NCI-H226 (cell line): Measurements from ENCODE around the gene FBLN1.
"Not testable (repeated sequence)": the region's sequence is repeated elsewhere in the genome, so short reads cannot be mapped to it uniquely, and the experiment has no call there.

Experiments used
- DNase-seq: peaks from one replicate; pipeline ENCODE4 v3.0.0-alpha.2; 2015

The FBLN1 gene

DNA sequence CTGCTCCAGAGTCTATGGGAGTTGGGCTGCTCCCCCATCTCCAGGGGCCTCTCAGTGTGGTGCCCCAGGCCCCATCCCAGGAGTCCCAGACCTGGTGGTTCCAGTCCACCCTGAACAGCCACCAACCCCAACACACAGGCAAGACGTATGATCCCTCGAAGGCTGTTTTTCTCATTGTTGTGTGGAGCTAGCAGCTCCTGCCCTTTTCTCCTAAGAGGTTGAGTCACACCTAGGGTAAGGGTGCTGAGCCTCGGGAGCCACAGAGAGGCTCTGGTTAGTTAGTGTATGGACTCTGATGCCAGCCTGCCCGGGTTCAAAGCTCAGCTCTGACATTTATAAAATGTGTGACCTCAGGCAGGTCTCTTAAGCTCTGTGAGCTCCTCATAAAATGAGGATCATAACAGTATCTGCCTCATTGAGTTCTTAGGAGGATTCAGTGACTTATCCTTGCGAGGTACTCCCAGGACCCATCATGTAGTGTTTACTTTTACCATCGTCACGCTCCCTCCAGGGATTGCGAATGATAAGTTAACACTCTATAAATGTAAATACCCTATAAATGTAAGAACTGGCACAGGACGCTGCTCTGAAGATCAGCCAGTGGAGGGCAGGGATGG is 47.2 kb downstream of the FBLN1 start:
- no peak for DNase-seq

- DNase-seq: no peak
These were observed 47.7 kb downstream of the FBLN1 start for GRCh38 chr22:45550416-45550815.

GRCh38 chr22:45550891-45551290 is 48.2 kb downstream of the FBLN1 start:
- no peak for DNase-seq

GRCh38 chr22:45551310-45552016 is 48.8 kb downstream of the FBLN1 start:
- no peak for DNase-seq

DNA sequence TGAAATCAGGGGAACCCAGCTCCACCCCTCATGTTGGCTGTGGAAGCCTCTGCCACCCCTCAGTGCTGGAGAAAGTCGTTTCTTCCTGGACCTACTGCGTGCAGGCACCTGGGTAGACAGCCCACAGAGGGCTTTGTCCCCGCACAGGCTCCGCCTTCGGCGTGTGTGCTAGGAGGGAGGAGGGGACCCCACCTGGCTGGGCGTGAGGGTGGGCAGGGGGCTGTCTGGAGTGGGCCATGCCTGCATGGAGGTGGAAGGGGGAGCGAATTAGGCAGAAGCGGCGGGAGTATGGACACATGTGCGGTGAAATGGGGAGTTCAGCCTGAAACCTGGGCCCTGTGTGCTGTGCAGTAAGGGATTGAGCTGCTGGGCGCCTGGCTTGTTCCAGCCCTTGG is 49.3 kb downstream of the FBLN1 start:
- no peak for DNase-seq

- DNase-seq: no peak
These were observed 50.1 kb downstream of the FBLN1 start for GRCh38 chr22:45552580-45553350.

DNA sequence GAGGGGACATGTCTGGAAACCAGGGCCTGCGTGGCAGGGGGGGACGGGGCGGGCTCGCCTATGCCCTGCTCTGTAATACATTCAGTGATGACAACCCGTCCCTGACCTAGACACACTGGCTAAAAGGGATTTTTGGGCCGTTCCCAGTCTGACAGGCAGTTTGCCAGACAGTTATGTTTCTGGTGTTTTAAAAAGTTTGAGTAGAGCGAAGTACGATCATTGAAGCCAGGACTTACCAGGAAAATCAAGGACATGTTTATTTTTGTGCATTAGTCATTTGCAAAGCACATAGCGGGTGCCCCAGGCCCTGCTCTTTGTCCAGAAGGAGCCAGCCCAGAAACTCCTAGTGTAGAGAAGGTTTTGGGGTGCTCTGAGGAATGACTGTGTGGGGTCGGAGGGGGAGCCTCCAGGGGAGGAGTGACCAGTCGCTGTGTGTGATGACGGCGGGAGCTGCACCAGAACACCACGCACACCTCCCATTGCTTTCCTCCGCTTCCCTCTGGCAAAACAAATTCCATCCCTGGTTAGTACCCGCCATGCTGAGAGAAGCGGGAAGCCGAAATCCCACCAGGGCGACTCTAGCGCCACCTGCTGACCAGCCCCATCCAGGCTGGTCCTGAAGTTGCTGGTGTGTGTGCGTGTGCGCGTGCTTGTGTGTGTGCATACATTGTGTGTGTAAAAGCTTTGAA is 50.8 kb downstream of the FBLN1 start:
- peak; percentile 28 for DNase-seq

DNA sequence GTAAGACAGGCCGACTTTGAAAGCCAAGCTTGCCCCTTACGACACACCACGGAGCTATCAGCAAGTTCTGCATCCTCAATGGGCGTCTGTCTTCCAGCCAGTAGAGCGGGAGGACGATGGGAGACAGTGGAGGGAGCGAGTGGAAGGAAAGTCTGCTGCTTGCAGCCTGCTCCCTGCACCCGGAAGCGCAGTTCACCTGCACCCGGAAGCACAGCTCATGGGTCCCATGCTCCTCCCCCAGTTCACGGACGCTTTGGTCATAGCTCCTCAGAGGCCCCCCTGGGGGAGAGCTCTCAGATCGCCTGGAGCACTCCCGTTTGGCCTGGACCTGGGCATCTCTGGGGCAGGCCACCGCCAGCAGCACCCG is 51.3 kb downstream of the FBLN1 start:
- no peak for DNase-seq

- no peak for DNase-seq
These were observed 52.2 kb downstream of the FBLN1 start for GRCh38 chr22:45554861-45555260.

GRCh38 chr22:45557926-45558325 is 55.2 kb downstream of the FBLN1 start:
- not testable (repeated sequence) for DNase-seq

DNA sequence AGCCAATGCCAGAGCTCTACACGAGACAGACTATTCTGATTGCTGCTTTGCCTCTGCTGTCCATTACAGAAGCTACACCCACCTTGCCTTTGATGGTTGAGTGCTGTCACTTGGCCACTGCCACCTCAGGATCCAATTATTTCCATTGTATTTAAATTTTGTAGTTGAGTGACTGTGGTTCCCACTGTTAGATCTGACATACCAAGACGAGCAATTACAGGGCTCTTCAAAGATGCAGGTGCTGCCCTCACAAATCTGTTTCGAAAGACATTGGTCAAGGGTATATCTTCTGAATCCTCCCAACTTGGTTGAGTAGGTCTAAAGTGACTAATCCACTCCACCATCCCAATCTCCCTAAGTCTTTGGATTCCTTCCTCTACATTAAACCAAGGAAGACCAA is 57.4 kb downstream of the FBLN1 start:
- DNase-seq: not testable (repeated sequence)

DNA sequence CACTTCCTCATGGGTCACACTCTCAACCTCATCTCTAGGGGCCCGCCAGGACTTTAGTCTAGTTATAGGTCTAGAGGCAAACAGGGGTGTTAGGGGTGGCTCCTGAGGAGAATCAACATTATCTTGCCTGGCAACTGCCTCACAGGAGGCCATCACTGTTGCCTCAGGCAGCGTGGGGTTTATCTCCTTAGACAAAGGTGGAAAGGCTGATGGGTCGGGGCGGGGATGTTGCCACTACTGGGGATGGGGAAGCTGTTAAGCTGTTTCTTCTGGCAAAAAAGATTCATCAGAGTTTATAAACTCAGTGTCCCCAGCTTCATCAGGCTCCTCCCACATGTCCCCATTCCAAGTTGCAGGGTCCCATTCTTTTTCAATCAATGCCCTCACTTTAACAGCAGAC is 58.1 kb downstream of the FBLN1 start:
- DNase-seq: not testable (repeated sequence)

DNA sequence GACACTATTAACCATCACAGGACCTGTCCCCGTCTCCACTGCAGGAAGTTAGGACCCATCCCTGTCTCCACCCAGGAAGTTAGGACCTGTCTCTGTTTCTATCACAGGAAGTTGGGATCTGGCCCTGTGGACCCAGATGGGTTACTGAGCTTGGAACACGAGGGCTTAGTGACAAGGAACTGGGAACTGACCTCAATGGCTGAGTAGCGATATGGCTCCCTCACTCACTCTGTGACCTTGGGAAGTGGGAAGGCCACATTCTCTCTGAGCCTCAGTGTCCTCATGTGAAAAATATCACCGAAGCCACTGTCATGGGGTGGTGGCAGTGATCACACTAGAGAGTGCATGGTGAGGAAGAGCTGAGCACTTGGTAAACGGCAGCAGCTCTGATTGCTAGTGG is 59.4 kb downstream of the FBLN1 start:
- no peak for DNase-seq

- DNase-seq: no peak
These were observed 60.1 kb downstream of the FBLN1 start for GRCh38 chr22:45562537-45563361.

- DNase-seq: no peak
These were observed 60.8 kb downstream of the FBLN1 start for GRCh38 chr22:45563362-45564040.

DNA sequence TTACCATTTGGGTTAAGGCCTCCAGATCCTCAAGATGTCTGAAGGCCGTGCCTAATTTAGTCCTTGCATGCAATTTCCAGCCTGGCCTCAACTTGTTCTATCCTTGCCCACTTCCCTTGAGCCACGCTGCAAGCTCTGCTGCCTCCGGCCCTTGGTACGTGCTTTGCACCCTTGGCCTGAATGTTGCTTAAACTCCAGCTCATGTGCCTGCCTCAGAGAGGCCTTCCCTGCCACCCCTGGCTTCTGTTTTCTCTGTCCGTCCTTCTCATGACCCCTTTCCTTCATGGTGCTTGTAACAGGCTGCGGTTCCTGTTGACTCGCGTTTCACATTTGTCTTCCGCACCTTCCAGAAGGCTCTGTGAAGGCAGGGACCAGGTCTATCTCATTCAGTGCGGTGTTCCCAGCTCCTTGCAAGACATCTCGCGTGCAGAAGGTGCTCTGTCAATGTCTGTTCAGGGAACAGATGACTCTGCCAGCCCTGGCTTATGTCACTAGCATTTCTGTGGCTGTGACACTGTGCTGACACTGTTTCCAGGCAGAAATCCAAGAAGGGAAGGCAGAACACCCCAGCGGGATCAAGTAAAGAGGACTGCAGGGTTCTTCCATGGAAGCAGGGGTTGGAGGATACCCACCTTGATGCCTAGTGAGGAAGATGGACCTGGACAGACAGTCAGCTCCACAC is 61.8 kb downstream of the FBLN1 start:
- DNase-seq: no peak

DNA sequence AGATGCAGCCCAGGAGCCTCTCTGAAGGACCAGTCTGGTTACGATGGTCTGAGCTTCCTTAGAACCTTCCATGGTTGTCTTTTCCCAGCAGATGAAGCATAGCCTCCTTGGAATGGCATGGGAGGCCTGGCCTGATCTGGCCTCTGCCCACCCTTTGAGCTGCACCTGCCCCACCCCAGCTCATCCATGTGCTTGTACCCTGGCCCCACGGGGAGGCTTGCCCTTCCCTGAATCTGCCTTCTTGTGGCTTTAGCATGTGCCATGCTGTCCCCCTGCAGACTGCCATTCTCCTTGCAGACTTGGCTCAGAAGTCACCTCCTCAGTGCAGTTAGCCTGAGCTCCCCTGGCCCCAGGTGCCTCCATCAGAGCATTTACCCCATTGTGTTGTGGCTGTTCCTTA is 62.5 kb downstream of the FBLN1 start:
- no peak for DNase-seq

GRCh38 chr22:45565973-45566372 is 63.3 kb downstream of the FBLN1 start:
- DNase-seq: no peak

DNA sequence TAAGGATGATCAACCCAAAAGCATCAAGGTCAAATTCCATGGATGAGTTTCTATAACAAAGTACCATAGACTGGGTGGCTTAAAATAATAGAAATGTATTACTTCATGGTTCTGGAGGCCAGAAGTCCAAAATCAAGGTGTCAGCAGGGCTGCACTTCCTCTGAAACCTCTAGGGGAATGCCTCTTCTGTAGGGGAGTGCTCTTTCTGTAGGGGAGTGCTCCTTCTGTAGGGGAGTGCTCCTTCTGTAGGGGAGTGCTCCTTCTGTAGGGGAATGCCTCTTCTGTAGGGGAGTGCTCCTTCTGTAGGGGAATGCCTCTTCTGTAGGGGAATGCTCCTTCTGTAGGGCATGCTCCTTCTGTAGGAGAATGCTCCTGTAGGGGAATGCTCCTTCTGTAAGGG is 65.5 kb downstream of the FBLN1 start:
- DNase-seq: no peak

- no peak for DNase-seq
These were observed 68.4 kb downstream of the FBLN1 start for GRCh38 chr22:45571089-45571488.

DNA sequence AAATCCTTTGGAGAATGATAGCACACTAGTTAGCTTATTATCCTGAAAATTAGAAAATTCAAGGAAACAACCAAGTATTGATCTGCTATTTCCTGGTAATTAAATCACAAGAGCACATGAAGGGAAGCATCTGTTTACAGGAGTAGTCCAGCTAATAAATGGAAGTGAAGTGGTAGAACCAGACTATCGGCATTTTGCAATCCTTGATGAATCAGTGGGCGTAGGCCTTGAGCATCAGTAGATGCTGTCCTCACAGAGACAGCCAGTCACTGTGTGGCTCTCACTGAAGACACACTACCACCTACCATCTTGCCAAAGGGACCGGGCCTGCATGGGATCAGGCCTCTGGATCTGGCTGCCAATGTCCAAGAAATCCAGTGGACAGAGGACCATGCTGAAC is 69.8 kb downstream of the FBLN1 start:
- DNase-seq: no peak
